SK-N-SH (cell line): ENCODE measurements around the gene CDK5. TPM values are rescaled to one million over a fixed set of nuclear protein-coding genes. Genes with fewer than 3 reads are reported as not detected.

Experiments
- CTCF ChIA-PET: fragments of 300-600, 350-600 bp; formaldehyde crosslinking; extraction: SDS; loops from one replicate; lab custom pipeline; 2021; lab: Yijun Ruan, JAX
- POLR2A ChIA-PET: fragments of 350-600 bp; sonication (Branson Sonifier 250); formaldehyde crosslinking; extraction: SDS; loops from one replicate; lab custom pipeline; 2020; ENCODE audit warnings: antibody characterized with exemption, inconsistent platforms; lab: Yijun Ruan, JAX
- DNase-seq: peaks from one replicate; pipeline ENCODE4 v3.0.0; 2012
- H2AFZ ChIP-seq: fragments of 200-600 bp; sonication (generic); 2 replicates; pipeline ENCODE4 v1.8.1; 2016; ENCODE audit warnings: antibody characterized with exemption, mild to moderate bottlenecking, low read depth
- H3F3A ChIP-seq: fragments of 200-600 bp; sonication (generic); replicated peaks from 2 replicates; pipeline ENCODE3; 2016; ENCODE audit warnings: antibody characterized with exemption, mild to moderate bottlenecking; ENCODE audit not compliant: insufficient read depth
- H3K27ac ChIP-seq, 2 experiments: fragments of 200-500 bp in 1 of 2; fragments of 200-600 bp in 1 of 2; sonication (Bioruptor generic) in 1 of 2; sonication (generic), shearing (Covaris generic) in 1 of 2; 2 replicates each; pipeline versions ENCODE4 v1.5.1 to v1.6.1; 2014 to 2016; ENCODE audit warnings: low read depth in 2 of 2, inconsistent platforms in 1 of 2, low read length in 1 of 2, mild to moderate bottlenecking in 1 of 2, mixed read lengths in 1 of 2
- H3K27me3 ChIP-seq: fragments of 200-600 bp; sonication (generic), shearing (Covaris generic); 2 replicates; pipeline ENCODE4 v1.6.1; 2016; ENCODE audit warnings: mixed run types; ENCODE audit not compliant: insufficient read depth
- H3K36me3 ChIP-seq, 2 experiments: fragments of 200-500 bp in 1 of 2; fragments of 200-600 bp in 1 of 2; sonication (Bioruptor generic) in 1 of 2; sonication (generic) in 1 of 2; replicated peaks in 1 of 2; 2 replicates each; pipeline versions ENCODE3 to v1.5.1; 2014 to 2016; ENCODE audit warnings: low read length in 1 of 2, mild to moderate bottlenecking in 1 of 2; ENCODE audit not compliant: insufficient read depth in 2 of 2, control insufficient read depth in 1 of 2
- H3K4me1 ChIP-seq, 2 experiments: fragments of 200-500 bp in 1 of 2; fragments of 200-600 bp in 1 of 2; sonication (Bioruptor generic) in 1 of 2; sonication (generic), shearing (Covaris generic) in 1 of 2; 2 replicates each; pipeline versions ENCODE4 v1.5.1 to v1.6.1; 2014 to 2016; ENCODE audit warnings: low read depth in 1 of 2, low read length in 1 of 2, mixed run types in 1 of 2; ENCODE audit not compliant: insufficient read depth in 2 of 2, control insufficient read depth in 1 of 2
- H3K4me2 ChIP-seq: fragments of 200-600 bp; sonication (generic), shearing (Covaris generic); 2 replicates; pipeline ENCODE4 v1.6.1; 2017; ENCODE audit warnings: mixed run types
- H3K4me3 ChIP-seq, 2 experiments: fragments of 200-500 bp in 1 of 2; fragments of 200-600 bp in 1 of 2; sonication (Bioruptor generic) in 1 of 2; sonication (generic), shearing (Covaris generic) in 1 of 2; 2 replicates each; pipeline versions ENCODE4 v1.5.1 to v1.8.1; 2014 to 2016; ENCODE audit warnings: low read depth in 2 of 2, inconsistent platforms in 1 of 2, low read length in 1 of 2, mild to moderate bottlenecking in 1 of 2, mixed read lengths in 1 of 2, moderate library complexity in 1 of 2
- H3K79me2 ChIP-seq: fragments of 200-600 bp; sonication (generic); 2 replicates; pipeline ENCODE4 v1.8.1; 2017; ENCODE audit warnings: mild to moderate bottlenecking; ENCODE audit not compliant: insufficient read depth
- H3K9ac ChIP-seq: fragments of 200-600 bp; sonication (generic); 2 replicates; pipeline ENCODE4 v1.6.1; 2017; ENCODE audit warnings: mixed run types
- H3K9me2 ChIP-seq: fragments of 200-600 bp; sonication (generic); 2 replicates; pipeline ENCODE4 v1.6.1; 2017; ENCODE audit warnings: mixed run types
- H3K9me3 ChIP-seq: fragments of 200-600 bp; sonication (generic); 2 replicates; pipeline ENCODE4 v1.6.1; 2017; ENCODE audit warnings: mixed run types, mild to moderate bottlenecking, moderate library complexity
- H4K20me1 ChIP-seq: fragments of 200-600 bp; sonication (generic); 2 replicates; pipeline ENCODE4 v1.6.1; 2017; ENCODE audit warnings: mild to moderate bottlenecking, mixed run types; ENCODE audit not compliant: insufficient read depth
- CHD2 ChIP-seq: fragments of 150-350 bp; IDR thresholded peaks from 2 replicates; pipeline ENCODE4 v1.6.1; 2018; ENCODE audit warnings: low read length; ENCODE audit not compliant: partially characterized antibody
- CTCF ChIP-seq: fragments of 200-600 bp; sonication (generic); IDR thresholded peaks from 2 replicates; pipeline ENCODE4 v1.6.1; 2017; ENCODE audit warnings: antibody characterized with exemption, mild to moderate bottlenecking, moderate library complexity
- ELF1 ChIP-seq: IDR thresholded peaks from 2 replicates; pipeline ENCODE4 v1.4.0; 2012
- EP300 ChIP-seq, 2 experiments: IDR thresholded peaks; 2 replicates each; pipeline versions ENCODE4 v1.4.0 to v1.6.1; 2012; ENCODE audit warnings: borderline replicate concordance in 1 of 2, low read depth in 1 of 2, low read length in 1 of 2
- EZH2phosphoT487 ChIP-seq: fragments of 200-600 bp; sonication (generic); IDR thresholded peaks from 2 replicates; pipeline ENCODE4 v1.6.1; 2017; ENCODE audit warnings: low read depth, mixed run types, mild to moderate bottlenecking, antibody characterized with exemption, moderate library complexity, borderline replicate concordance
- FOSL2 ChIP-seq: IDR thresholded peaks from 2 replicates; pipeline ENCODE4 v1.4.0; 2012; ENCODE audit warnings: low read depth, mild to moderate bottlenecking, moderate library complexity, borderline replicate concordance
- FOXJ3 ChIP-seq: sonication (generic); formaldehyde crosslinking; IDR thresholded peaks from 2 replicates; pipeline ENCODE4 v1.5.1; 2020; ENCODE audit warnings: mild to moderate bottlenecking, missing genetic modification reagents
- FOXM1 ChIP-seq: IDR thresholded peaks from 2 replicates; pipeline ENCODE4 v1.4.0; 2012; ENCODE audit warnings: low read depth, mild to moderate bottlenecking
- GABPA ChIP-seq: IDR thresholded peaks from 2 replicates; pipeline ENCODE4 v1.4.0; 2012; ENCODE audit warnings: low read depth, mild to moderate bottlenecking
- GATA2 ChIP-seq: sonication (generic); formaldehyde crosslinking; IDR thresholded peaks from 2 replicates; pipeline ENCODE4 v1.5.0; 2020; ENCODE audit warnings: mild to moderate bottlenecking, missing genetic modification reagents
- JUND ChIP-seq: IDR thresholded peaks from 2 replicates; pipeline ENCODE4 v1.4.0; 2012
- MEF2A ChIP-seq: IDR thresholded peaks from 2 replicates; pipeline ENCODE4 v1.4.0; 2012; ENCODE audit warnings: low read depth, borderline replicate concordance
- MXI1 ChIP-seq: IDR thresholded peaks from 2 replicates; pipeline ENCODE4 v1.6.1; 2012; ENCODE audit warnings: mild to moderate bottlenecking, low read depth, low read length, improper control_type of control experiment
- NFIC ChIP-seq: IDR thresholded peaks from 2 replicates; pipeline ENCODE4 v1.4.0; 2012; ENCODE audit warnings: borderline replicate concordance
- NRF1 ChIP-seq: IDR thresholded peaks from 2 replicates; pipeline ENCODE4 v1.6.1; 2012; ENCODE audit warnings: low read depth, mild to moderate bottlenecking, low read length
- PBX3 ChIP-seq: IDR thresholded peaks from 2 replicates; pipeline ENCODE4; 2012
- RAD21 ChIP-seq: IDR thresholded peaks from 2 replicates; pipeline ENCODE4 v1.6.1; 2012; ENCODE audit warnings: mild to moderate bottlenecking, low read length
- RCOR1 ChIP-seq: fragments of 150-350 bp; IDR thresholded peaks from 2 replicates; pipeline ENCODE4 v1.6.1; 2017; ENCODE audit warnings: antibody characterized with exemption, low read length
- RFX5 ChIP-seq: IDR thresholded peaks from 2 replicates; pipeline ENCODE4 v1.6.1; 2012; ENCODE audit warnings: mild to moderate bottlenecking, improper control_type of control experiment, low read length
- RXRA ChIP-seq: IDR thresholded peaks from 2 replicates; pipeline ENCODE4 v1.4.0; 2012; ENCODE audit warnings: low read depth, mild to moderate bottlenecking, borderline replicate concordance
- SIN3A ChIP-seq: IDR thresholded peaks from 2 replicates; pipeline ENCODE4 v1.6.1; 2012; ENCODE audit warnings: low read depth, mild to moderate bottlenecking, low read length, moderate library complexity, borderline replicate concordance
- SMC3 ChIP-seq: IDR thresholded peaks from 2 replicates; pipeline ENCODE4 v1.6.1; 2012; ENCODE audit warnings: low read depth, low read length, improper control_type of control experiment
- TAF1 ChIP-seq: IDR thresholded peaks from 2 replicates; pipeline ENCODE4 v1.6.1; 2012; ENCODE audit warnings: low read depth, mild to moderate bottlenecking, low read length, moderate library complexity, borderline replicate concordance
- TCF12 ChIP-seq: IDR thresholded peaks from 2 replicates; pipeline ENCODE4 v1.4.0; 2012
- TEAD4 ChIP-seq: IDR thresholded peaks from 2 replicates; pipeline ENCODE4 v1.4.0; 2012; ENCODE audit warnings: mild to moderate bottlenecking, borderline replicate concordance; ENCODE audit not compliant: insufficient read depth
- USF2 ChIP-seq: fragments of 150-350 bp; IDR thresholded peaks from 2 replicates; pipeline ENCODE4 v1.6.1; 2017; ENCODE audit warnings: antibody characterized with exemption, low read length, low read depth, borderline replicate concordance
- YY1 ChIP-seq: IDR thresholded peaks from 2 replicates; pipeline ENCODE4 v1.4.0; 2012; ENCODE audit warnings: low read depth, mild to moderate bottlenecking
- WGBS: methylation state at CpG from one replicate; pipeline ENCODE4 v1.1.6; 2017; ENCODE audit warnings: low lambda C conversion rate; 5-methylcytosine and 5-hydroxymethylcytosine counted together
- polyA plus RNA-seq, 3 experiments: library from polyadenylated mRNA; depleted of rRNA; stranded (reverse); fragments of >200 nt; gene quantifications; 2 replicates each; pipeline ENCODE4 v1.2.3, GENCODE V29; 2012
- TF ChIP-seq, protein P1 (sequence below): fragments of 150-350 bp; IDR thresholded peaks from 2 replicates; pipeline ENCODE4 v1.6.1; 2016; ENCODE audit warnings: mild to moderate bottlenecking, low read depth, low read length
- TF ChIP-seq, protein P2 (sequence below): IDR thresholded peaks from 2 replicates; pipeline ENCODE4 v1.4.0; 2012; ENCODE audit warnings: low read depth, borderline replicate concordance

Gene CDK5
- polyA plus RNA-seq, 1 of the 3 experiments (the other 2 are of a cell fraction), result 125 TPM

DNA sequence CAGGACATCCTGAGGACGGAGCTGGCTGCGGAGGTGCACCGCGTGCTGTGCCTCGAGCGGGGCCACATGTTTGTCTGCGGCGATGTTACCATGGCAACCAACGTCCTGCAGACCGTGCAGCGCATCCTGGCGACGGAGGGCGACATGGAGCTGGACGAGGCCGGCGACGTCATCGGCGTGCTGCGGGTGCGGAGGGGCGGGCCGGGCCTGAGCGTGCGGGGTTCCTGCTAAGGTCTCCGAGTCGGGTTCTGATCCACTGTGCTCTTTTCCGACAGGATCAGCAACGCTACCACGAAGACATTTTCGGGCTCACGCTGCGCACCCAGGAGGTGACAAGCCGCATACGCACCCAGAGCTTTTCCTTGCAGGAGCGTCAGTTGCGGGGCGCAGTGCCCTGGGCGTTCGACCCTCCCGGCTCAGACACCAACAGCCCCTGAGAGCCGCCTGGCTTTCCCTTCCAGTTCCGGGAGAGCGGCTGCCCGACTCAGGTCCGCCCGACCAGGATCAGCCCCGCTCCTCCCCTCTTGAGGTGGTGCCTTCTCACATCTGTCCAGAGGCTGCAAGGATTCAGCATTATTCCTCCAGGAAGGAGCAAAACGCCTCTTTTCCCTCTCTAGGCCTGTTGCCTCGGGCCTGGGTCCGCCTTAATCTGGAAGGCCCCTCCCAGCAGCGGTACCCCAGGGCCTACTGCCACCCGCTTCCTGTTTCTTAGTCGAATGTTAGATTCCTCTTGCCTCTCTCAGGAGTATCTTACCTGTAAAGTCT lies 43.8 kb downstream of the CDK5 start:
- Histone ChIP-seq H3K27ac (peak overlapping the region in 1 of 2 experiments; percentile 80; a peak in 2 of 4 replicates), H3K4me3 (peak overlapping the region; percentile 11 to 50; a peak in 2 of 4 replicates), H3F3A (no peaks in the 10 kb centered on the region), H3K4me1 (peaks cover 0 to 35% of the 10 kb centered on the region in 2 experiments; a peak in 1 of 4 replicates), H3K9me2 (no peaks in the 10 kb centered on the region), H3K9ac (no peak overlapping the region; the same call in 1 of the 2 replicates), H3K4me2 (peak overlapping the region; percentile 68), H4K20me1 (no peaks in the 10 kb centered on the region), H3K27me3 (no peaks in the 10 kb centered on the region), H3K79me2 (no peaks in the 10 kb centered on the region), H3K9me3 (no peaks in the 10 kb centered on the region), H2AFZ (peak overlapping the region; percentile 91), H3K36me3 (no peaks in the 10 kb centered on the region)
- peak; percentile 98 for DNase-seq
- CTCF ChIA-PET, result interaction anchor here (0.5 to 11.3 kb wide), 28 partner anchors 10 to 1771 kb away, joined by 3 to 151 read pairs (median 4); partner anchors contain the start of genes ABCB8, FASTK and NOS3
- POLR2A ChIA-PET, result interaction anchor here (0.6 to 1.1 kb wide), 8 partner anchors 15 to 73 kb away, joined by 3 to 15 read pairs (median 3); partner anchors contain the start of genes ABCB8 and ASIC3
- 37% methylated on average over 15 of the region's 55 CpGs for WGBS
- TF ChIP-seq, protein P1, sequence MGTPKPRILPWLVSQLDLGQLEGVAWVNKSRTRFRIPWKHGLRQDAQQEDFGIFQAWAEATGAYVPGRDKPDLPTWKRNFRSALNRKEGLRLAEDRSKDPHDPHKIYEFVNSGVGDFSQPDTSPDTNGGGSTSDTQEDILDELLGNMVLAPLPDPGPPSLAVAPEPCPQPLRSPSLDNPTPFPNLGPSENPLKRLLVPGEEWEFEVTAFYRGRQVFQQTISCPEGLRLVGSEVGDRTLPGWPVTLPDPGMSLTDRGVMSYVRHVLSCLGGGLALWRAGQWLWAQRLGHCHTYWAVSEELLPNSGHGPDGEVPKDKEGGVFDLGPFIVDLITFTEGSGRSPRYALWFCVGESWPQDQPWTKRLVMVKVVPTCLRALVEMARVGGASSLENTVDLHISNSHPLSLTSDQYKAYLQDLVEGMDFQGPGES, result no peak
- TF ChIP-seq FOXM1 (no peak), MEF2A (no peak), TCF12 (no peak), SIN3A (no peak), PBX3 (no peak), ELF1 (no peak), FOSL2 (no peak), FOXJ3 (CRISPR knock-in tag) (no peak), NRF1 (no peak), TAF1 (no peak), CHD2 (peak; percentile 45), RCOR1 (no peak), YY1 (no peak), TEAD4 (no peak), GABPA (no peak), GATA2 (CRISPR knock-in tag) (no peak), RAD21 (peak; percentile 12; the same call in 1 of the 2 replicates), MXI1 (peak; percentile 98), EP300 (IDR thresholded peaks at IDR 0.05; ENCODE audit: borderline replicate concordance in 1 of 2, low read depth in 1 of 2, low read length in 1 of 2) (0 out of 4 replicates have a peak, but pooled peaks of 1 of the 2 experiments have one; percentile 56), RFX5 (peak; percentile 88), EZH2phosphoT487 (no peak), SMC3 (peak; percentile 22; the same call in 1 of the 2 replicates), RXRA (no peak), USF2 (no peak; the same call in 1 of the 2 replicates), JUND (no peak), NFIC (no peak), CTCF (no peak)
- TF ChIP-seq, protein P2, sequence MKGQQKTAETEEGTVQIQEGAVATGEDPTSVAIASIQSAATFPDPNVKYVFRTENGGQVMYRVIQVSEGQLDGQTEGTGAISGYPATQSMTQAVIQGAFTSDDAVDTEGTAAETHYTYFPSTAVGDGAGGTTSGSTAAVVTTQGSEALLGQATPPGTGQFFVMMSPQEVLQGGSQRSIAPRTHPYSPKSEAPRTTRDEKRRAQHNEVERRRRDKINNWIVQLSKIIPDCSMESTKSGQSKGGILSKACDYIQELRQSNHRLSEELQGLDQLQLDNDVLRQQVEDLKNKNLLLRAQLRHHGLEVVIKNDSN, result no peak
